Fibroblast of pulmonary artery (primary cell): Measurements from ENCODE around the gene FHOD3.

ENCODE experiments used
- DNase-seq: peaks from one replicate; pipeline ENCODE4 v3.0.0-alpha.2; 2010; ENCODE audit warnings: low read depth
- H3K4me3 ChIP-seq: replicated peaks from 2 replicates; pipeline ENCODE4 v1.5.1; 2011; ENCODE audit warnings: low read depth, mild to moderate bottlenecking, control low read depth, low read length, moderate library complexity
- TF ChIP-seq, protein P1 (sequence below): IDR thresholded peaks from 2 replicates; pipeline ENCODE4 v1.5.1; 2011; ENCODE audit warnings: mild to moderate bottlenecking, control low read depth, low read length, inconsistent platforms; ENCODE audit errors: missing control alignments

The FHOD3 gene

GRCh38 chr18:36628435-36629137, 331.1 kb downstream of the FHOD3 start:
- TF ChIP-seq, protein P1, sequence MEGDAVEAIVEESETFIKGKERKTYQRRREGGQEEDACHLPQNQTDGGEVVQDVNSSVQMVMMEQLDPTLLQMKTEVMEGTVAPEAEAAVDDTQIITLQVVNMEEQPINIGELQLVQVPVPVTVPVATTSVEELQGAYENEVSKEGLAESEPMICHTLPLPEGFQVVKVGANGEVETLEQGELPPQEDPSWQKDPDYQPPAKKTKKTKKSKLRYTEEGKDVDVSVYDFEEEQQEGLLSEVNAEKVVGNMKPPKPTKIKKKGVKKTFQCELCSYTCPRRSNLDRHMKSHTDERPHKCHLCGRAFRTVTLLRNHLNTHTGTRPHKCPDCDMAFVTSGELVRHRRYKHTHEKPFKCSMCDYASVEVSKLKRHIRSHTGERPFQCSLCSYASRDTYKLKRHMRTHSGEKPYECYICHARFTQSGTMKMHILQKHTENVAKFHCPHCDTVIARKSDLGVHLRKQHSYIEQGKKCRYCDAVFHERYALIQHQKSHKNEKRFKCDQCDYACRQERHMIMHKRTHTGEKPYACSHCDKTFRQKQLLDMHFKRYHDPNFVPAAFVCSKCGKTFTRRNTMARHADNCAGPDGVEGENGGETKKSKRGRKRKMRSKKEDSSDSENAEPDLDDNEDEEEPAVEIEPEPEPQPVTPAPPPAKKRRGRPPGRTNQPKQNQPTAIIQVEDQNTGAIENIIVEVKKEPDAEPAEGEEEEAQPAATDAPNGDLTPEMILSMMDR, result no peak
- no peak overlapping the region for H3K4me3 ChIP-seq
- peak; percentile 72 for DNase-seq

- DNase-seq, result no peak
- H3K4me3 ChIP-seq, result no peak overlapping the region
- TF ChIP-seq, protein P1, result no peak
Measured at GRCh38 chr18:36629138-36629530, 331.6 kb downstream of the FHOD3 start.

GRCh38 chr18:36629836-36630235, 332.3 kb downstream of the FHOD3 start:
- DNase-seq, result no peak
- no peak overlapping the region for H3K4me3 ChIP-seq
- TF ChIP-seq, protein P1, result no peak

GRCh38 chr18:36630917-36631316, 333.4 kb downstream of the FHOD3 start:
- no peak overlapping the region for H3K4me3 ChIP-seq
- TF ChIP-seq, protein P1, result no peak
- no peak for DNase-seq

GRCh38 chr18:36633961-36634412, 336.5 kb downstream of the FHOD3 start:
- TF ChIP-seq, protein P1, result no peak
- DNase-seq, result no peak
- H3K4me3 ChIP-seq, result no peak overlapping the region

DNA sequence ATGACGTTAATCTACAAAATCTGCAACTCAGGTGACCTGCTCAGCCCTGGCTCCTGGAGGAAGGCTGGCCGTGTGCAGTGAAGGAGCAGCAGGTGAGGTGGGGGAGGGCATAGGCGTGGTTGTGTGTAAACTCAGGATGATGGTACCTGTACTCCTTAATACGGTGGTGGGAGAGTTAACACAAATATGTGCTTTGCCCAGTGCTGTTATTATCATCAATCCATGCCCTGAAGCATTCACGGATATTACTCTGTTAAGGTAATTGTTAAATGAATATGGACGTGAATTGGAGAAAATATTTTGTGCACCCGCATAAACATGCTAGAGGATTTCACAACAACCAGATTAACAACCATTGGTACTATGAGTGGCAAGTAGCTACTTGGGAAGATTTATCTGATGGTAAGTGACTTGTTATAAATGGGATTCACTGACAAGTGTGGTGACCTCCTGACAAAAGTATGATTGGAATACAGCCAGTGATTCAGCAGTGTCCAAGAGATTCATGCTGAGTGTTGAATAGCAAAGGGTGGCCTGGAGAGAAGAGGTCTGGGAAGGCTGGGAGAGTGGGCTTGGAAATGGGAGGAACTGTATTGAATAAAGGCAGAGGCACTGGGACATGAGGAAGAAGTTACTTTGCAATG, 337.2 kb downstream of the FHOD3 start:
- no peak for DNase-seq
- H3K4me3 ChIP-seq, result no peak overlapping the region
- TF ChIP-seq, protein P1, result no peak
